HG03469 (cell line): ENCODE results near the gene CACNG4.

Experiments
- ATAC-seq: cut with Tn5 transposase; IDR thresholded peaks from one replicate; pipeline ENCODE4 v1.9.1; 2021; ENCODE audit warnings: mild to moderate bottlenecking, moderate library complexity, moderate number of reproducible peaks; ENCODE audit not compliant: unreplicated experiment

Gene CACNG4

GRCh38 chr17:66963909-66964771 lies at the start of gene CACNG4:
Gene CACNG4, plus strand, starts transcription at chr17:66964707. Its CDS starts 205 bp downstream, at chr17:66964912.
- ATAC-seq, result no peak

- no peak for ATAC-seq
These were observed 49.3 kb upstream of the CACNG4 start for GRCh38 chr17:66915204-66915611.

GRCh38 chr17:66915792-66916191 lies 48.7 kb upstream of the CACNG4 start:
- no peak for ATAC-seq

GRCh38 chr17:66916946-66917345 lies 47.6 kb upstream of the CACNG4 start:
- no peak for ATAC-seq

GRCh38 chr17:66918896-66919295 lies 45.6 kb upstream of the CACNG4 start:
- ATAC-seq, result no peak

GRCh38 chr17:66920435-66920834 lies 44.1 kb upstream of the CACNG4 start:
- no peak for ATAC-seq

- no peak for ATAC-seq
These were observed 43.6 kb upstream of the CACNG4 start for GRCh38 chr17:66920950-66921349.

- no peak for ATAC-seq
These were observed 40.6 kb upstream of the CACNG4 start for GRCh38 chr17:66923886-66924285.

- no peak for ATAC-seq
These were observed 38.6 kb upstream of the CACNG4 start for GRCh38 chr17:66925811-66926500.

- no peak for ATAC-seq
These were observed 35.6 kb upstream of the CACNG4 start for GRCh38 chr17:66928949-66929348.

GRCh38 chr17:66929591-66929990 lies 34.9 kb upstream of the CACNG4 start:
- no peak for ATAC-seq

- no peak for ATAC-seq
These were observed 33.6 kb upstream of the CACNG4 start for GRCh38 chr17:66930933-66931332.

GRCh38 chr17:66932311-66932710 lies 32.2 kb upstream of the CACNG4 start:
- no peak for ATAC-seq

- no peak for ATAC-seq
These were observed 30.5 kb upstream of the CACNG4 start for GRCh38 chr17:66934040-66934439.

- ATAC-seq, result no peak
These were observed 28.8 kb upstream of the CACNG4 start for GRCh38 chr17:66935717-66936116.

- ATAC-seq, result no peak
These were observed 25.9 kb upstream of the CACNG4 start for GRCh38 chr17:66938656-66939055.

GRCh38 chr17:66939461-66940114 lies 24.9 kb upstream of the CACNG4 start:
- ATAC-seq, result no peak

- ATAC-seq, result no peak
These were observed 23.3 kb upstream of the CACNG4 start for GRCh38 chr17:66941249-66941648.

- no peak for ATAC-seq
These were observed 22.6 kb upstream of the CACNG4 start for GRCh38 chr17:66941773-66942450.

GRCh38 chr17:66942451-66943264 lies 21.8 kb upstream of the CACNG4 start:
- no peak for ATAC-seq
